Hematopoietic multipotent progenitor cell (in vitro differentiated cells): ENCODE data around the gene PRKCQ. TPM values are rescaled to one million over a fixed set of nuclear protein-coding genes. Genes with fewer than 3 reads are reported as not detected.
"Not testable (repeated sequence)": the region's sequence is repeated elsewhere in the genome, so short reads cannot be mapped to it uniquely, and the experiment has no call there.

Experiments
- DNase-seq, 3 donors: peaks; one replicate each; pipeline ENCODE4 v3.0.0-alpha.2; 2011 to 2015; ENCODE audit warnings: low read depth in 2 of 3, low spot score in 2 of 3
- total RNA-seq: library from RNA; depleted of rRNA; stranded (reverse); fragments of >200 nt; gene quantifications from one replicate; pipeline ENCODE4 v1.2.3, GENCODE V29; 2012

Gene PRKCQ
- total RNA-seq, 1 donor = 36.6 TPM

- DNase-seq = no peak
Observed at GRCh38 chr10:6497620-6498019, 82.5 kb downstream of the PRKCQ start.

- DNase-seq = peak in 1 of 3 donors; percentile 55
Observed at GRCh38 chr10:6494936-6495592, 85.0 kb downstream of the PRKCQ start.

DNA sequence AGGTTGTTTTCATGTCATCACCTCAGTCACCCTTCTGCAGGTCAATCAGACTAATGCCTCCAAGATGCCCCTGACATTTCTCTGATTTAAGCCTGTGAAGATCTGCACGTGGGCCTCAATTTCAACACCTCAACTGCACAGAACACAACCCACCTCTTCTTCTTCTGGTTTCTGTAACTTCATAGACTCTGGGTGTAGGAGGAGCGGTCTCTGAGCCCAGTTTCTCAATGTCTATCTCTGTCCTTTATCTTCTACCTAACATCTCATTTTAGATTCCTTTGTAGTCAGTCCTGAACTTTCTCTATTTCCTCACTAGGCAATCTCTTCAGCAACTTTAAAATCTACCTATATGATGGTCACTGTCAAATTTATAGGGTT, 85.6 kb downstream of the PRKCQ start:
- no peak for DNase-seq

DNA sequence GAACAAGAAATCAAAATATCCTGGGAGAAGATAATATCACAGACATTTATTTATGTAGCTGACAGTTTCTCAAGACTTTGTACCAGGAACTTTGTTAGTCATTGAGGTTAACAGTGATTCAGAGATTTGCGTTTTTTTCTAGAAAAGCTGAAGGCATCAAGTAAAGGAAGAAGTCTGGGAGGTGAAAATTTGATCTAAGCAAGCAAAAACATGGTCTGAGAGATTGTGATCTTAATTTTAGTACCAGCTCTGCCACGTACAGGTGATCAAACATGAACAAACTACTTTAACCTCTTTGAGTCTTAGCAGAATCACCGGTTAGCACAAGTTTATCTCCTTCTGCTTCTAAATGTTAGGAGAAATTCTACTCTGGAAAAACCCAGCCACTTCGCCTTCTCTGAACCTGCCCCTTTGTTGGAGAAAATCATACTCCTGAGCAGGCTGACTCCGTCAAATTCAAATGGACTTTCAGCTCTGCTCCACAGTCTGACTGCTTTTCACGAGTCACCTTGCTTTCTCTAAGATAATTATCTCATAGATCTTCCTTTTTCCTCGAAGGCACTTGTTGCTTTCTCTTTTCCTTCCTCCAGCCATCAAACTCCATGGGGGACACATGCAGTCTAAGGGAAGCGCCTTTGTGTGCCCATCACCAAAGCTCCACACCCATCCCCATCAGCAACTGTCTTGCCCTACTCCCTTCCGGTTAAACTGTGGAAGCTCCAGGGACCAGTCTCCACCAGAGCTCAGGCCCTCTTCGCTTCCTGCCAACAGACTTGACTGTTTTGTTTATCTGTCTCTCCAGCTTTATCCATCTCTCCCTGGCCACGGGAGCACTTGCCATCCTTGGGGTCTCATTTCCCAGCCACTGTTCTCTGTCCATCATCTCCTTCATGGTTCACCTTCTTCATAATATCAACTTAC, 86.3 kb downstream of the PRKCQ start:
- DNase-seq = no peak

- no peak for DNase-seq
Observed at GRCh38 chr10:6492896-6493295, 87.2 kb downstream of the PRKCQ start.

- DNase-seq = no peak
Observed at GRCh38 chr10:6491841-6492609, 88.1 kb downstream of the PRKCQ start.

DNA sequence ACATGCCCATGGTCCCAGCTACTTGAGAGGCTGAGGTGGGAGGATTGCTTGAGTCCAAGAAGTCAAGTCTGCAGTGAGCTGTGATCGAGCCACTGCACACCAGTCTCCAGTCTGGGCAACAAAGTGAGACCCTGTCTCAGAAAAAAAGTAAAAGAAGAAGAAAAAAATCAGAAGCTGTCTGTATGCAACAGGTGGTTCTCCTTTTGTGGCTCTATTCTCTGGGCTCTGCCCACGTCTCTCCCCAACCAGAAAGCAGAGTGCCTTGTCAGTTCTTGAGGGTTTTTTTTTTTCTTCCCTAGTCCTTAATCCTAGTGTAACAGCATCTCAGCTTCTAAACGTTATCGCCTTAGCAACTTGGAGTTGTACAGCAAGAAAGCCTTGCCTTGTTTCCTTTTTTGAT, 89.5 kb downstream of the PRKCQ start:
- DNase-seq = peak in 1 of 3 donors; percentile 22

GRCh38 chr10:6487920-6488319, 92.2 kb downstream of the PRKCQ start:
- no peak for DNase-seq

GRCh38 chr10:6486309-6486708, 93.8 kb downstream of the PRKCQ start:
- DNase-seq = no peak

DNA sequence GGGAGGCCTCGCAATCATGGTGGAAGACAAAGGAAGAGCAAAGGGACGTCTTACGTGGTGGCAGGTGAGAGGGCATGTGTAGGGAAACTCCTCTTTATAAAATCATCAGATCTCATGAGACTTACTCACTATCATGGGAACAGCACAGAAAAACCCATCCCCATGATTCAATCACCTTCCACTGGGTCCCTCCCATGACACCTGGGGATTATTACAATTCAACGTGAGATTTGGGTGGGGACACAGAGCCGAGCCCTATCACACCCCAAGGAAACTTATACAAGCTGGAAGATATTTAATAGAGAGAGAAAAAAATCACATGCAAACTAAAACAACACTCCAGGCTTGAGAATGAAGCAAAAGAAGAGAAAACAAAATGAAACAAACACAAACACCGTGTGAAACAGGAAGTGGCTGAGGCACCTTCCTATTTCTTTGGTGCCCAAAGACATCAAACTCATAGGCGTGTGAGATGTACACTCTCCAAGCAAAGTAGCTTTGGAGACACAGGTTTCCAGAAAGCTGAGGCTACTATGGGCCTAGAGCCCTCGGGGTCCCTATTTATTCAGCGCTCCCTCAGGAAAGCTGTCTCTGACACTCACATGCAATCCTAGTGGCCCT, 97.2 kb downstream of the PRKCQ start:
- DNase-seq = no peak

DNA sequence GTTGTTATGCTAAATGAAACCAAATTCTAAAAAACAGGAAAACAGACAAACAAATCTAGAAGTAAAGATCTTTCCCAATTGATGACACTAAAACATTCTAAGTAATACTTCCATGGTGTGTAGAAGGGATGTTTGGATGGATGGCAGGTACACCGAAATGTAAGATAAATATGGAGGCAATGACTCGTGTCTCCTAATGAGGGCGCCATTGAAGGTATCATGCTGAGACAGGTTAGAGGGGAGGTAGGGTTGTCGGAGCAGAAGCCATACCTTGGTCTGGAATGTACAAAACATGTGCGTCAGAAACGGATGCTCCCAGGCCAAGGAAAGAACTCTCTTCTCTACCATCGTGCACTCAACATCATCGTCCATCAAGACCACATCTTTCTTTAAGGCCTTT, 101.4 kb downstream of the PRKCQ start:
- DNase-seq = no peak

GRCh38 chr10:6476989-6477388, 103.1 kb downstream of the PRKCQ start:
- no peak for DNase-seq

GRCh38 chr10:6474871-6475270, 105.2 kb downstream of the PRKCQ start:
- DNase-seq = no peak

DNA sequence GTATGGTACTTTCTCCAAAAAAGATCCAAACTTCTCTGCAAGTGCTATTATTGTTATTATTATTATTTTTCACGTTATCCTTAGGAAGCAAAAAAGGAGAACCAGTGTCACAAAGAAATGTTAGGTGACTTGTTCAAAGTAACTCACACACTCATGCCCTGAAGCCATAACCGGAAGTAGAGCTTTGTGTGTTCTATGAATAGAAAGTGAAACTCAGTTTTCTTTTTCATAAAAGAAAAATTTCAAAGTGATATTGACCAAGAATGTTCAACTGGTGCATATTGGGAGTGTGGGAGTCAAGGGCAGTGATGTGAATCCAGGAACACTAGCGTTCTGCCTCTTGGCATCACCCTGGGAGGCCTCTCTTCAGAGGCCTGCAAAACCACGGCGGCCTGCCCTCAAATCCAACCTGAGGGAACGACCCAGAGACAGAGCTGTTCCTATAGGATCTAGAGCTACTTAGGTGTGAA, 106.1 kb downstream of the PRKCQ start:
- peak in 2 of 3 donors; percentile 72 to 88 for DNase-seq

DNA sequence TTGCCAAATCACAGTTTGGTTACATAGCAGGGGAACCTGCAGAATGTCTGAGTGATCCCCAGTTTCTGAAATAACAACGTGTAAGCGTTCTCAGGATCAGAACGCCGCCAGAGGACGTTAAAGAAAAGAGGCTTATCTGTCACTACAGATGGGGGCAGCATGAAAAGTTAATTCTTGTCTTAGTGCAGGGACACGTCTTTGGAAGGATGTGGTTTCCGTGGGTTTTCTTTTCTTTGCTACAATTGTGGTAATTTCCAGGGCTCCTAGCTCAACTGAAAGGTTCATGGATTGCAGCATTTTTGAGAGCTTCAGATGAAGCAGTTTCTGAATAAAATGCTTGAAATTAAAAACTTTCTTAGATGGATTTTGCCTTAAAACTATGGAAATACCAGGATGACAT, 106.6 kb downstream of the PRKCQ start:
- peak in 2 of 3 donors; percentile 93 to 96 for DNase-seq

GRCh38 chr10:6472710-6473005, 107.4 kb downstream of the PRKCQ start:
- not testable (repeated sequence) for DNase-seq

DNA sequence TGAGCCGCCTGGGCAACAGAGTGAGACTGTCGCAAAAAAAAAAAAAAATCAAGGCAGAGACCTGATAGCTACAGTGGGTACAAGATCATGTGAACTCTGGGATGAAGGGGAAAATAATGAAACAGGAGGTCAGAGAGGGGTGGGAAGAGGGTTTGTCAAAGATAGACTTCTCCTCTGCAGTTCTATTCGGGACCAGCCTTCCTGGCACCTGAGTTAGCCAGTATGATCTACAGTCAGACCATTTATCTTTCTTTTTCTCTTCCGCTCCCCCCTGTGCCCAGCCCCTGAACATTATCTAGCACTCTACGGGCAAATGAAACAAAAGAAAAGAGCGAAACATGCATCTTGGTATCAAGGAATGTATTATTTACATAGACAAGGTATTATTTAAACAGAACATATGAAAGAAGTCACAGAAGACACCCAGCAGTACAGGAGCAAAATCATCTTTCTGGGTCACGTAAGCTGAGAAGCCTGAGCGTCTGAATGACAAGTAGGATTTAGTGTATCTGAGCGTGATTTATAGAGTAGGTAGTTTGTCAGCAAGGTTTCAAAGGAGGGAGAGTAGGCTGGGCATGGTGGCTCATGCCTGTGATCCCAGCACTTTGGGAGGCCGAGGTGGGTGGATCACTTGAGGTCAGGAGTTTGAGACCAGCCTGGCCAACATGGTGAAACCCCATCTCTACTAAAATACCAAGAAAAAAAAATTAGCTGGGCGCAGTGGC, 109.0 kb downstream of the PRKCQ start:
- no peak for DNase-seq

- DNase-seq = no peak
Observed at GRCh38 chr10:6469661-6470060, 110.4 kb downstream of the PRKCQ start.

GRCh38 chr10:6465854-6466601, 114.0 kb downstream of the PRKCQ start:
- no peak for DNase-seq

- no peak for DNase-seq
Observed at GRCh38 chr10:6465437-6465836, 114.6 kb downstream of the PRKCQ start.
